Heart right ventricle (tissue), 16 donors: ENCODE results near the gene SHQ1. TPM values are rescaled to one million over a fixed set of nuclear protein-coding genes. Genes with fewer than 3 reads are reported as not detected.
"Not testable (repeated sequence)": the region's sequence is repeated elsewhere in the genome, so short reads cannot be mapped to it uniquely, and the experiment has no call there.

ENCODE experiments used
- ATAC-seq, 8 donors: fragments of 200-7000 bp; cut with Tn5 transposase; one replicate each; pipeline ENCODE4 v1.9.1; 2020; ENCODE audit warnings: mild to moderate bottlenecking in 8 of 8, moderate library complexity in 8 of 8, moderate number of reproducible peaks in 1 of 8
- DNase-seq, 2 donors: peaks; one replicate each; pipeline ENCODE4 v3.0.0-alpha.2; 2020
- H3K27ac ChIP-seq, 10 donors: fragments of 200-600 bp; sonication (generic) in 2 of 10; one replicate each; pipeline versions ENCODE4 v1.5.0 to v1.8.0; 2020 to 2022; ENCODE audit warnings: mild to moderate bottlenecking in 3 of 10
- H3K27me3 ChIP-seq, 7 donors: fragments of 200-600 bp; one replicate each; pipeline ENCODE4 v1.8.0; 2021 to 2022; ENCODE audit warnings: mild to moderate bottlenecking in 2 of 7
- H3K36me3 ChIP-seq, 9 donors: fragments of 200-600 bp; sonication (generic) in 1 of 9; one replicate each; pipeline versions ENCODE4 v1.5.0 to v1.8.0; 2020 to 2022; ENCODE audit warnings: mild to moderate bottlenecking in 2 of 9
- H3K4me1 ChIP-seq, 9 donors: fragments of 200-600 bp; sonication (generic) in 1 of 9; one replicate each; pipeline versions ENCODE4 v1.5.0 to v1.8.0; 2020 to 2022; ENCODE audit warnings: mild to moderate bottlenecking in 4 of 9
- H3K4me3 ChIP-seq, 10 donors: fragments of 200-600 bp; sonication (generic) in 2 of 10; one replicate each; pipeline versions ENCODE4 v1.5.0 to v1.8.0; 2020 to 2022; ENCODE audit warnings: mild to moderate bottlenecking in 7 of 10, moderate library complexity in 2 of 10
- H3K9me3 ChIP-seq, 11 donors: fragments of 200-600 bp in 10 of 11; sonication (generic) in 2 of 11; one replicate each; pipeline versions ENCODE4 v1.5.0 to v1.8.0; 2013 to 2022; ENCODE audit warnings: mild to moderate bottlenecking in 2 of 11, control low read depth in 1 of 11, moderate library complexity in 1 of 11
- WGBS, 2 donors: extraction: QIAGEN DNeasy Blood & Tissue Kit; methylation state at CpG; one replicate each; pipeline ENCODE4 v1.1.7; 2013; ENCODE audit warnings: inconsistent platforms in 1 of 2; 5-methylcytosine and 5-hydroxymethylcytosine counted together
- intact Hi-C, 10 donors: fragments of 100-400 bp; cut with DNase I; formaldehyde crosslinking; loops; one replicate each; pipeline versions ENCODE4 v1.11.1 to v1.14.2; 2022
- polyA plus RNA-seq, 2 donors: library from polyadenylated mRNA; stranded (reverse); fragments of 200-250 nt; gene quantifications; one replicate each; pipeline ENCODE4 v1.2.3, GENCODE V29; 2013
- total RNA-seq, 10 donors: library from RNA; stranded (reverse); fragmentation: NEBNext Ultra II Directional in 3 of 10; extraction: Animal tissue kit (Norgen Biotek cat#: 25700) in 3 of 10; gene quantifications; one replicate each; pipeline versions ENCODE4 v1.2.1 to v1.2.4, GENCODE V29; 2021 to 2023
- TF ChIP-seq, protein P1 (sequence below), 9 donors: fragments of 200-600 bp; sonication (generic) in 2 of 9; IDR thresholded peaks; one replicate each; pipeline versions ENCODE4 v1.5.0 to v1.8.0; 2021 to 2022; ENCODE audit warnings: antibody characterized with exemption in 9 of 9, mild to moderate bottlenecking in 5 of 9, moderate library complexity in 1 of 9
- donor health status: Arrhythmogenic right ventricular cardiomyopathy.
- donor health status: ischemic (EF 13 %, LVEDD 7.1; RV severe dilation, severe dysfunction).
- donor health status: healthy with polysubstance abuse.
- donor health status: DM: no; HTN: yes; CAD: no.
- donor health status: DM: no; HTN: no; CAD: no.
- donor health status: ischemic (EF 25% LVEDD 6.9; RV normal size, moderate dysfunction).
- donor health status: ischemic (EF 25% LVEDD 5.7; RV mildly dilated, moderate dysfunction).
- donor health status: healthy.
- donor health status: DM: yes; HTN: yes; CAD: no.
- donor health status: Ischemic cardiomyopathy.
- donor health status: ischemic (EF 35%, LVEDD 5.7; RV mildly dilated, moderate dysfunction).
- donor health status: nonischemic (EF 11% LVEDD 7.7; RV severe dilation, severe dysfunction).
- donor health status: DM: yes; HTN: yes; CAD: no.
- donor health status: PGD.
- donor health status: ischemic (EF 29% LVEDD 5.4; RV normal size, mild dysfunction).
- donor health status: nonischemic (EF 23%, LVEDD 6.1; RV moderate dilation, normal function).

SHQ1 gene
- total and polyA plus RNA-seq, 12 donors: 8.0 to 24.0 (median 17.2) TPM

DNA sequence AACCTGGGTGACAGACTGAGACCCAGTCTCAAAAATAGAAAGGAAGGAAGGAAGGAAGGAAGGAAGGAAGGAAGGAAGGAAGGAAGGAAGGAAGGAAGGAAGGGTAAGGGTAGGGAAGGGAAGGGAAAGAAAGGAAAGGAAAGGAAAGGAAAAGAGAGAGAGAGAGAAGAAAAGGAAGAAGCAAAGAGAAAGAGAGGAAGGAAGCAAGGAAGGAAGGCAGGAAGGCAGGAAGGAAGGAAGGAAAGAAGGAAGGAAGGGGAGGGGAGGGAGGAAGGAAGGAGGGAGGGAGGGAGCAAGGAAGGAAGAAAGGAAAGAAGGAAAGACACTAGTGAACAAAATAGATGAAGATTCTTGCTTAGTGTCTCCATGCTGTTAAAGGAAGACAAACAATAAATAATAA lies 129.1 kb downstream of the SHQ1 start:
- Histone ChIP-seq H3K9me3 (peaks cover 0 to 26% (median 0%) of the 10 kb centered on the region in 11 donors), H3K36me3 (no peaks in the 10 kb centered on the region), H3K27me3 (no peaks in the 10 kb centered on the region), H3K4me3 (no peak overlapping the region), H3K27ac (no peak overlapping the region), H3K4me1 (peaks cover 0 to 22% (median 5%) of the 10 kb centered on the region in 9 donors)
- TF ChIP-seq, protein P1, sequence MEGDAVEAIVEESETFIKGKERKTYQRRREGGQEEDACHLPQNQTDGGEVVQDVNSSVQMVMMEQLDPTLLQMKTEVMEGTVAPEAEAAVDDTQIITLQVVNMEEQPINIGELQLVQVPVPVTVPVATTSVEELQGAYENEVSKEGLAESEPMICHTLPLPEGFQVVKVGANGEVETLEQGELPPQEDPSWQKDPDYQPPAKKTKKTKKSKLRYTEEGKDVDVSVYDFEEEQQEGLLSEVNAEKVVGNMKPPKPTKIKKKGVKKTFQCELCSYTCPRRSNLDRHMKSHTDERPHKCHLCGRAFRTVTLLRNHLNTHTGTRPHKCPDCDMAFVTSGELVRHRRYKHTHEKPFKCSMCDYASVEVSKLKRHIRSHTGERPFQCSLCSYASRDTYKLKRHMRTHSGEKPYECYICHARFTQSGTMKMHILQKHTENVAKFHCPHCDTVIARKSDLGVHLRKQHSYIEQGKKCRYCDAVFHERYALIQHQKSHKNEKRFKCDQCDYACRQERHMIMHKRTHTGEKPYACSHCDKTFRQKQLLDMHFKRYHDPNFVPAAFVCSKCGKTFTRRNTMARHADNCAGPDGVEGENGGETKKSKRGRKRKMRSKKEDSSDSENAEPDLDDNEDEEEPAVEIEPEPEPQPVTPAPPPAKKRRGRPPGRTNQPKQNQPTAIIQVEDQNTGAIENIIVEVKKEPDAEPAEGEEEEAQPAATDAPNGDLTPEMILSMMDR (IDR thresholded peaks at IDR 0.05): no peak
- DNase-seq (no peak), ATAC-seq (no peak)
- intact Hi-C loops: no loop called here

DNA sequence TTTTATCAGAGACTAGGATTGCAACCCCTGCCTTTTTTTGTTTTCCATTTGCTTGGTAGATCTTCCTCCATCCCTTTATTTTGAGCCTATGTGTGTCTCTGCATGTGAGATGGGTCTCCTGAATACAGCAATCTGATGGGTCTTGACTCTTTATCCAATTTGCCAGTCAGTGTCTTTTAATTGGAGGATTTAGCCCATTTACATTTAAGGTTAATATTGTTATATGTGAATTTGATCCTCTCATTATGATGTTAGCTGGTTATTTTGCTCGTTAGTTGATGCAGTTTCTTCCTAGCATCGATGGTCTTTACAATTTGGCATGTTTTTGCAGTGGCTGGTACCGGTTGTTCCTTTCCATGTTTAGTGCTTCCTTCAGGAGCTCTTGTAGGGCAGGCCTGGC lies 134.1 kb downstream of the SHQ1 start:
- H3K27me3 ChIP-seq, H3K4me1 ChIP-seq, H3K36me3 ChIP-seq, H3K27ac ChIP-seq, H3K4me3 ChIP-seq, DNase-seq, ATAC-seq, intact Hi-C loops: not testable (repeated sequence)
- 71 to 92% methylated on average over 1 to 2 of the region's 3 CpGs for WGBS, 2 donors
- peaks cover 0 to 43% (median 0%) of the 10 kb centered on the region in 11 donors for H3K9me3 ChIP-seq

DNA sequence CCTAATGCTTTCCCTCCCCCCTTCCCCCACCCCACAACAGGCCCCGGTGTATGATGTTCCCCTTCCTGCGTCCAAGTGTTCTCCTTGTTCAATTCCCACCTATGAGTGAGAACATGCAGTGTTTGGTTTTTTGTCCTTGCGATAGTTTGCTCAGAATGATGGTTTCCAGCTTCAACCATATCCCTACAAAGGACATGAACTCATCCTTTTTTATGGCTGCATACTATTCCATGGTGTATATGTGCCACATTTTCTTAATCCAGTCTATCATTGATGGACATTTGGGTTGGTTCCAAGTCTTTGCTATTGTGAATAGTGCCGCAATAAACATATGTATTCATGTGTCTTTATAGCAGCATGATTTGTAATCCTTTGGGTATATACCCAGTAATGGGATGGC lies 137.8 kb downstream of the SHQ1 start:
- 96 to 98% methylated on average over 4 of the region's 4 CpGs for WGBS, 2 donors
- intact Hi-C loops, ATAC-seq, H3K27ac ChIP-seq, DNase-seq, H3K27me3 ChIP-seq, H3K36me3 ChIP-seq, H3K4me3 ChIP-seq, H3K4me1 ChIP-seq: not testable (repeated sequence)
- peaks cover 0 to 33% (median 0%) of the 10 kb centered on the region in 11 donors for H3K9me3 ChIP-seq

DNA sequence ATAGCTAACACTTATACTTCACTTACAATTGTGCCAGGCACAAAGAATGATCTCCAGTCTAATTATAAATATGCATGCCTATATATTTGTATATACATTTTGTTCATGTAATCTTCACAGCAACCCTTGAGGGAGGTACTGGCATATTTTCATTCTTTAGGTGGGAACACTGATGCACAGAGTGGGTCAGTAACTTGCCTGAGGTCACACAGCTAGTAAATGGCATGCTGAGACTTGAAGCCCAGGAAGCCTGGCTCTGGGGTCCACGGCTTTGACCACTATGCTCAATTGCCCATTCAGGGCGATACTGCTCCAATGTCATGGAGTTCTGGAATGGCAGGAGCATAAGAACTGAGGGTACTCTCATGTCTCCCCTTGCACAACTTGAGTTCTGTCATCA lies 139.8 kb downstream of the SHQ1 start:
- DNase-seq (no peak), ATAC-seq (no peak)
- H3K9me3 ChIP-seq: peaks cover 0 to 14% (median 0%) of the 10 kb centered on the region in 11 donors
- no peaks in the 10 kb centered on the region for H3K4me1 ChIP-seq
- TF ChIP-seq, protein P1 (IDR thresholded peaks at IDR 0.05): no peak
- 83 to 91% methylated on average over 2 of the region's 2 CpGs for WGBS, 2 donors
- no peak overlapping the region for H3K27ac ChIP-seq
- H3K36me3 ChIP-seq: no peaks in the 10 kb centered on the region
- no peaks in the 10 kb centered on the region for H3K27me3 ChIP-seq
- intact Hi-C loops: no loop called here
- H3K4me3 ChIP-seq: no peak overlapping the region

DNA sequence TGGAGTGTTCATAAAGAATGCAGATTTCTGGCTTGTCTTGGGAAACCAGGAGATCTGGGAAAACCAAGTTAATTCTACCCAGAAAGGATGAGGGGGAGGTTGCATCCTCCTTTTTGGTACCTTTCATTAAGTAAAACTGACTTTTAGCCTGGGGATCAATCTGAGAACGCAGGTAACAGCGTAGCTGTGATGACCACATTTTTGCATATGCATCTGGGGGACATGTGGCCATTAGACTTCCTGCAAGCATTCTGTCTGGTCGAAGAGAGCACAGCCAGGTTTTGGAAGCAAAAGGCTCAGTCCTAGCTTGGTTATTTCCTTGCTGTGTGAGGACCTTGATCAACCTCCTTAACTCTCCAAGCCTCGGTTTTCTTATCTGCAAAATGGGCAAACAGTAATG lies 145.2 kb downstream of the SHQ1 start:
- no peak for DNase-seq
- 89 to 95% methylated on average over 4 of the region's 4 CpGs for WGBS, 2 donors
- intact Hi-C loops: no loop called here
- Histone ChIP-seq H3K27me3 (no peaks in the 10 kb centered on the region), H3K9me3 (peaks cover 0 to 4% (median 0%) of the 10 kb centered on the region in 11 donors), H3K27ac (no peak overlapping the region), H3K36me3 (no peaks in the 10 kb centered on the region), H3K4me1 (peaks cover 0 to 6% (median 0%) of the 10 kb centered on the region in 9 donors), H3K4me3 (no peak overlapping the region)
- TF ChIP-seq, protein P1 (IDR thresholded peaks at IDR 0.05): no peak
- ATAC-seq: no peak
